ENCODE data around the gene UTP14C.

UTP14C gene

GRCh38 chr13:51997641-51998330 lies 26.7 kb upstream of the UTP14C start:
- TF ChIP-seq, protein P1, sequence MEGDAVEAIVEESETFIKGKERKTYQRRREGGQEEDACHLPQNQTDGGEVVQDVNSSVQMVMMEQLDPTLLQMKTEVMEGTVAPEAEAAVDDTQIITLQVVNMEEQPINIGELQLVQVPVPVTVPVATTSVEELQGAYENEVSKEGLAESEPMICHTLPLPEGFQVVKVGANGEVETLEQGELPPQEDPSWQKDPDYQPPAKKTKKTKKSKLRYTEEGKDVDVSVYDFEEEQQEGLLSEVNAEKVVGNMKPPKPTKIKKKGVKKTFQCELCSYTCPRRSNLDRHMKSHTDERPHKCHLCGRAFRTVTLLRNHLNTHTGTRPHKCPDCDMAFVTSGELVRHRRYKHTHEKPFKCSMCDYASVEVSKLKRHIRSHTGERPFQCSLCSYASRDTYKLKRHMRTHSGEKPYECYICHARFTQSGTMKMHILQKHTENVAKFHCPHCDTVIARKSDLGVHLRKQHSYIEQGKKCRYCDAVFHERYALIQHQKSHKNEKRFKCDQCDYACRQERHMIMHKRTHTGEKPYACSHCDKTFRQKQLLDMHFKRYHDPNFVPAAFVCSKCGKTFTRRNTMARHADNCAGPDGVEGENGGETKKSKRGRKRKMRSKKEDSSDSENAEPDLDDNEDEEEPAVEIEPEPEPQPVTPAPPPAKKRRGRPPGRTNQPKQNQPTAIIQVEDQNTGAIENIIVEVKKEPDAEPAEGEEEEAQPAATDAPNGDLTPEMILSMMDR (IDR thresholded peaks at IDR 0.05; ENCODE audit: low read depth, low read length, missing control alignments) = no peak
- no peak overlapping the region for H3K4me3 ChIP-seq (ENCODE audit: low read depth, low read length)
- no peak for DNase-seq (ENCODE audit: low read depth)

DNA sequence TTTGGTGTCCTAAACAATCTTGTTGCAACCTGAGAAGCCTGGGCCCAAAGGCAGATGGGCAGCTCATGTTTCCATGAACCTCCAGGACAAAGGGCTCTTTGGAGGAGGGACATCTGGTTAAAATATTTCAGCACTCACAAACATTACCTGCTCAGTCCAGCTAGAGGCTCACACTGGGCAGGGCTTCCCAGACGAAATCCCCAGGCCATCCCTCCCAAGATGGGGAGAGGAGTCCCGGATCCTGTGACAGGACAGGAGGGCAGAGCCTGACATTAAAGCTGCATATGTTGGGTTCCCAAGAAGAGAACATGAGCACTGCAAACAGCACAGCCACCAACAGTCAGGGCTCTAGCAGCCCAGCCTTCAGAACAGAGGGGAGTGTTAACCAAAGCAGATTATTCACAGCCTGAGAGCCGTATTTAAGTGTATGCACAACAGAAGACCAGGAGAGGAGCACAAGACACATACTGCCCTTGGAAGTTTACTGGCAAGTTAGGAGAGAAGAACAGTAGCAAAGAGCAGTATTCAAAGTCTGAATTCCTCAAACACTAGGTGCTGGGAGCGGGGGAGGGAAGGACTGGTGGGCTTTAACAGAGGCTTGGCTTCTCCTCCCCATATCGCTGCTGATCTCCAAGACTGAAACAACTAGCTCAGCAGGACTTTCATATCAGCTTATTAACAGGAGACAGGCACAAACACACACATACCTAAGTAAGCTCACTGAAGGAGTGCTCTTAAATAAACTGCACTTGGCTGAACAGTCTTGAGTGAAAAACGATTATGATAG lies 25.6 kb upstream of the UTP14C start:
- H3K4me3 ChIP-seq (ENCODE audit: low read depth, low read length) = no peak overlapping the region
- TF ChIP-seq, protein P1 (IDR thresholded peaks at IDR 0.05; ENCODE audit: low read depth, low read length, missing control alignments) = no peak
- no peak for DNase-seq (ENCODE audit: low read depth)

DNA sequence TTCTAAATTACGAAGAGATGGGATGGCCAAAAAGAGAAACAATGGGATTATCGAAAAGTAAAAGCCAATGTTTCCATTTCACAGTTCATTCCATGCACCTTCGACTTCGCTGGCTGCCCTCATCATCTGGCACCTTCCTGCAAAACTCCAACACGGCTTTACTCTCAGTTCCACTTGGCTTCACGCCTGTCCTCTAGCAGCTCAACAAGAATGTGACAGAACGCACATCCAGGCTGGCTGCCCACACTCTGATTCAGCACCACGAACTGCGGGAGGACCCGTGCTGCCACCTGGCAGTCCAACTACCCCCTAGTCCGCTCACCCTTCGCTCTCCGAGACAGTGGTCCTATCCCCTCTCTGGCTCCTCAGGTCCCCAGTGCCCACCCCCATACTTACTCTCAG lies 25.0 kb upstream of the UTP14C start:
- TF ChIP-seq, protein P1 (IDR thresholded peaks at IDR 0.05; ENCODE audit: low read depth, low read length, missing control alignments) = no peak
- DNase-seq (ENCODE audit: low read depth) = no peak

DNA sequence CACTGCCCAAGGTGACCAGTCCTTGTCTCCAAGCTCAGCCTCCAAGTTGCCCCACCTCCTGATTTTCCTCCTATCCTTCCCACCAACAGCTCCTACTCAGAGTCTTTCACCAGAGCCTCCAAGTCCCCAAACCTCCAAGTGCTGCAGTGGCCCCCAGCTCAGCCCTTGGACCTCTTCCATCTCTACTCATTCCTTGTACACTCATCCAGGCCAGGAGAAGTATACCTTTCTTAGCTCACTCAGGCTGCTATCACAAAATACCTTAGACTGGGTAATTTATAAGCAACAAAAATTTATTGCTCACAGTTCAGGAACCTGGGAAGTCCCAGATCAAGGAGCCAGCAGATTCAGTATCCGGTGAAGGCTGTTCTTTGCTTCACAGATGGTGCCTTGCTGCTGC lies 24.6 kb upstream of the UTP14C start:
- TF ChIP-seq, protein P1 (IDR thresholded peaks at IDR 0.05; ENCODE audit: low read depth, low read length, missing control alignments) = no peak
- H3K4me3 ChIP-seq (ENCODE audit: low read depth, low read length) = no peak overlapping the region
- DNase-seq (ENCODE audit: low read depth) = no peak

More for the DNA sequence above, 25.0 kb upstream of the UTP14C start:
- no peak overlapping the region for H3K4me3 ChIP-seq (ENCODE audit: low read depth, low read length)

- peak; percentile 18 for DNase-seq (ENCODE audit: low read depth)
- TF ChIP-seq, protein P1 (IDR thresholded peaks at IDR 0.05; ENCODE audit: low read depth, low read length, missing control alignments) = peak; percentile 73
- no peak overlapping the region for H3K4me3 ChIP-seq (ENCODE audit: low read depth, low read length)
Observed at GRCh38 chr13:52001120-52001731, 23.3 kb upstream of the UTP14C start.

DNA sequence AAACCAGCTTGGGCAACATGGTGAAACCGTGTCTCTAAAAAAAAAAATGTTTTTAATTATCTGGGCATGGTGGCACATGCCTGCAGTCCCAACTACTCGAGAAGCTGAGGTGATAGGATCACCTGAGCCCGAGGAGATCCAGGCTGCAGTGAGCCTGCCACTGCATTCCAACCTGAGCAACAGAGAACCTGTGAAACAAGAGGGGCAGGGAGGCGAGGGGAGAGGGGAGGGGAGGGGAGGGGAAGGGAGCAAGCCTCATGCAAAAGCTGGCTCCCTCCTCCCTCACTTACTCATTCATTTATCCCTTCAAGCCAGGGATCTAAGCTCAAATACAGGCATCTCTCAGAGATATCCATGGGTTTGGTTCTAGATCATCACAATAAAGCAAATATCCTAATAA lies 22.1 kb upstream of the UTP14C start:
- DNase-seq (ENCODE audit: low read depth) = no peak
- H3K4me3 ChIP-seq (ENCODE audit: low read depth, low read length) = no peak overlapping the region
- TF ChIP-seq, protein P1 (IDR thresholded peaks at IDR 0.05; ENCODE audit: low read depth, low read length, missing control alignments) = no peak
